ENCODE data around the gene ADAM33. TPM values are rescaled to one million over a fixed set of nuclear protein-coding genes. Genes with fewer than 3 reads are reported as not detected.

ADAM33 gene
- total RNA-seq, 1 donor: under 0.01 TPM

GRCh38 chr20:3632311-3633004 lies 49.4 kb downstream of the ADAM33 start:
- Histone ChIP-seq H3K9me3 (ENCODE audit: low read depth, low read length) (no peaks in the 10 kb centered on the region), H3K27me3 (ENCODE audit: insufficient read depth, low read length) (no peaks in the 10 kb centered on the region), H3K4me3 (ENCODE audit: low read length) (no peak overlapping the region), H3K4me1 (ENCODE audit: insufficient read depth, low read length) (no peaks in the 10 kb centered on the region)

DNA sequence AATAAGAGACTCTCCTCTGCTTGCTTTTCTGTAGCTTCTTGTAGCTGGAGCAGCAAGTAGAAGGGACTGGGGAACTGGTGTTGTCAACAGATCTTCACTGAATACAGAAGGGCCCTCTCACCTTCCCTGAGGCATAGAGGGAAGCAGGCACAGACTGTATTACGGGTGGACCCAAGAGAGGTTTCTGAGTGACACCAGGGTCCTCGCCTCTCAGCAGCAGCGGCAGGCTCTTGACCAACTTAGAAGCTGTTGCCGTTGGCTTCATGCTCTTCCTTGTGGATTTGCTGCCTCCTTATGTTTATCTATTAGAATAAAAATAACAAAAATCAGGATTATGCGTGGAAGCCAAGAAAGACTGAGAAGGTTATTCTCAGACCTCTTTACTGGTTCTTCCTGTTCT lies 50.3 kb downstream of the ADAM33 start:
- Histone ChIP-seq H3K27me3 (ENCODE audit: insufficient read depth, low read length) (no peaks in the 10 kb centered on the region), H3K9me3 (ENCODE audit: low read depth, low read length) (no peaks in the 10 kb centered on the region), H3K4me3 (ENCODE audit: low read length) (no peak overlapping the region), H3K4me1 (ENCODE audit: insufficient read depth, low read length) (no peaks in the 10 kb centered on the region)

- H3K27me3 ChIP-seq (ENCODE audit: insufficient read depth, low read length): no peaks in the 10 kb centered on the region
- H3K4me1 ChIP-seq (ENCODE audit: insufficient read depth, low read length): no peaks in the 10 kb centered on the region
- H3K4me3 ChIP-seq (ENCODE audit: low read length): no peak overlapping the region
- no peaks in the 10 kb centered on the region for H3K9me3 ChIP-seq (ENCODE audit: low read depth, low read length)
These were observed 51.4 kb downstream of the ADAM33 start for GRCh38 chr20:3630429-3630828.

DNA sequence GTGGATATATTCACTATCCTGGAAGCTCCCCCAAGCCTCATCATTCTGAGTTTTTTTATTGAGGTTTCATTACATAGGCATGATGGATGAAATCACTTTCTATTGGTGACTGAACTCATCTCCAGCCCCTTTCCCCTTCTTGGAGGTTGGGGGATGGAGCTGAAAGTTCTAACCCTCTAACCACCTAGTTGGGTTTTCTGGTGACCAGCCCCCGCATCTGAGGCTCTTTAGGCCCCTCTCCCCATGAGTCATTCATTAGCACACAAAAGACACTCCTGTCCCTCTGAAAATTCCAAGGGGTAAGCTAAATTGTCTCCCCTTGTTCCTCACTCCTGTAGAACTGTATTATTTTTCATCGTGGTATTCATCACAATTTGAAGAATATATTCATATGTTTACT lies 51.9 kb downstream of the ADAM33 start:
- Histone ChIP-seq H3K4me1 (ENCODE audit: insufficient read depth, low read length) (no peaks in the 10 kb centered on the region), H3K4me3 (ENCODE audit: low read length) (no peak overlapping the region), H3K27me3 (ENCODE audit: insufficient read depth, low read length) (no peaks in the 10 kb centered on the region), H3K9me3 (ENCODE audit: low read depth, low read length) (no peaks in the 10 kb centered on the region)

- Histone ChIP-seq H3K4me3 (ENCODE audit: low read length) (no peak overlapping the region), H3K27me3 (ENCODE audit: insufficient read depth, low read length) (no peaks in the 10 kb centered on the region), H3K9me3 (ENCODE audit: low read depth, low read length) (no peaks in the 10 kb centered on the region), H3K4me1 (ENCODE audit: insufficient read depth, low read length) (no peaks in the 10 kb centered on the region)
These were observed 53.1 kb downstream of the ADAM33 start for GRCh38 chr20:3628502-3629314.

DNA sequence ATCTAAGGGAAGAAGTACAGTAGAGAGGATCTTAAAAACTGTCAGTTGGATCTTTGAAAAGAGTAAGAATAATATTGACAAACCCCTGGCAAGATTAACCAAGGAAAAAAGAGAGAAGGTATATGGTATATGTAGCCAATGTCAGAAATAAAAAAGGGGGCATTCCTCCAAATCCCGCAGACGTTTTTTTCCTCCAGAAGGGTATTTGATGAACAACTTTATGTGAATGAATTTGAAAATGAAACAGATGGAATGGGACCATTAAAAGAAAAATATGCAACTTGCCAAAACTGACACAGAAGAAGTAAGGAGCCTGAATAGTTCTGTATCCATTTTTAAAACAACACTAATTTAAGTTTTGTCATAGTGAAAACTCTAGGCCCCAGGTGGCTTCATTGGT lies 54.3 kb downstream of the ADAM33 start:
- Histone ChIP-seq H3K9me3 (ENCODE audit: low read depth, low read length) (no peaks in the 10 kb centered on the region), H3K4me1 (ENCODE audit: insufficient read depth, low read length) (no peaks in the 10 kb centered on the region), H3K27me3 (ENCODE audit: insufficient read depth, low read length) (no peaks in the 10 kb centered on the region), H3K4me3 (ENCODE audit: low read length) (no peak overlapping the region)

DNA sequence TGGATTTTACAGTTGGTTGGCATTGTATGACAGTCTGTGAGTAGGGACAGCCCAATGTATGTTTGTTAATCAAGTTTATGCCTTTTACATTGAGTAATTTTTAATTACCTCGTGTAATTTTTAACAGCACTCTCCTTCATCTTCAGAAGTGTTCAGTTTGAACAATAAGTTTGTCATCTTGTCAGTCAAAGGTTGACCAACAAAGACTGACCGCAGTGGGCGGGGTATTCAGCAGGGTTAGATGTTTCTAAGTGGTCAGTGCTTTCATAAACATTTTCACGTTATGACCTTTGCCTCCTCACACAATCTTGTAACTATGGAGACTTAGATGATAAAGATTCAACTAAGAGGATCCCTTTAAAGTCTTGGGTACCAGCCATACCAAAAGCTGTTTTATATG lies 59.4 kb downstream of the ADAM33 start:
- Histone ChIP-seq H3K27me3 (ENCODE audit: insufficient read depth, low read length) (no peaks in the 10 kb centered on the region), H3K4me3 (ENCODE audit: low read length) (no peak overlapping the region), H3K9me3 (ENCODE audit: low read depth, low read length) (no peaks in the 10 kb centered on the region), H3K4me1 (ENCODE audit: insufficient read depth, low read length) (no peaks in the 10 kb centered on the region)

- Histone ChIP-seq H3K9me3 (ENCODE audit: low read depth, low read length) (no peaks in the 10 kb centered on the region), H3K4me3 (ENCODE audit: low read length) (no peak overlapping the region), H3K27me3 (ENCODE audit: insufficient read depth, low read length) (no peaks in the 10 kb centered on the region), H3K4me1 (ENCODE audit: insufficient read depth, low read length) (no peaks in the 10 kb centered on the region)
These were observed 60.7 kb downstream of the ADAM33 start for GRCh38 chr20:3621111-3621510.

Other genes starting within 250 kb of the ADAM33 start
- gene ATRN, start 211.0 kb downstream of the ADAM33 start, total RNA-seq: 11.6 TPM
- not detected for gene GFRA4, start 18.6 kb downstream of the ADAM33 start, total RNA-seq
- gene SIGLEC1, start 30.6 kb upstream of the ADAM33 start, total RNA-seq: 0.73 TPM
- not detected for gene HSPA12B, start 50.7 kb upstream of the ADAM33 start, total RNA-seq
- gene ADISSP, start 85.7 kb upstream of the ADAM33 start, total RNA-seq: 15.5 TPM
- gene SPEF1, start 99.4 kb upstream of the ADAM33 start, total RNA-seq: not detected
- gene CENPB, start 104.7 kb upstream of the ADAM33 start, total RNA-seq: 45.5 TPM
- gene CDC25B, start 114.3 kb upstream of the ADAM33 start, total RNA-seq: 25.2 TPM
- 3.9 TPM for gene AP5S1, start 138.5 kb upstream of the ADAM33 start, total RNA-seq
- 6.0 TPM for gene MAVS, start 164.8 kb upstream of the ADAM33 start, total RNA-seq
- gene PANK2, start 207.4 kb upstream of the ADAM33 start, total RNA-seq: 77.3 TPM

Data from mononuclear cell (primary cell).